ENCODE measurements around the gene GRIK3.
"Not testable (repeated sequence)": the region's sequence is repeated elsewhere in the genome, so short reads cannot be mapped to it uniquely, and the experiment has no call there.

Gene GRIK3

DNA sequence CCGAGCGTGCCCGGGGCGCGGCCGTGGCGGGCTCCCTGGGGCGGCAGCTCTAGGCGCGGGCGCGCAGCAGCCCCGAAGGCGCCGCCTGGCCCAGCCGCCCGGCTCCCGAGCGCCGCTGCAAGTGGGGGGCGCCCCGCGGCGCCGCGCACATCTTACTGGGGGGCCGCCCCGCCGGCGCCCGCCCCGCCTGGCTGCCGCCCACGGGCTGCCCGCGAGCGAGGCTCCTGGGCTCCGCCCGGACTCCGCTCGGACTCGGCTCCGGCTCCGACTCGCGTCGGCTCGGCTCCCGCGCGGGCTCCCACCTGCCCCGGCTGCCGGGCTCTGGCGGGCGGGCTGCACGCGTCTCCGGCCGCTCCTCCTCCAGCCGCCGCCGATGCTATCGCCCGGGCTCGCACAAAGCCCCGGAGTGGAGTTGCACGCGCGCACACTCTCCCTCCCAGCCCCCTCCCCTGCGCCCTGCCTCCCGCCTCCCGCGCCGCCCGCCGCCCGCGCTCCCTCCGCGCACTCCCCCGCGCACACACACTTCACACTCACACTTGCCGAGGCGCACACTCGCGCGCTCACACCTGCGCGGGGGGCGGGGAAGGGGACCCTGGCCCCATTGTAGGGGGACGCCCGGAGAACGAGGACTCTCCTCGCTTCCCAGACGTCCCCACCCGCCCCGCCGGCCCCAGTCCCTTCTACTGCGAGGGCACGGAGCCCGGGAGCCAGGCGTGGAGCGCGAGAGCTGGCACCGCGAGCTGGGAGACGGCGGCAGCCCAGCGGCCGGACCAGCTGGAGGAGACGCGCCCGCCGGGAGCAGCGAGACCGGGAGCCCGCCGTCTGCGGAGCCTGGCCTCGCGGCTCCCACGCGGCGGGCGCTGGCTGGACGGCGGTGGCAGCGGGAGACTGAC lies at the start of gene GRIK3:
GRIK3 (minus strand) TSS at position 395 of the 893 bp plus-strand sequence. CDS start 407 bp downstream, outside the sequence.
- DNase-seq (ENCODE audit: low read depth, low spot score) = no peak

DNA sequence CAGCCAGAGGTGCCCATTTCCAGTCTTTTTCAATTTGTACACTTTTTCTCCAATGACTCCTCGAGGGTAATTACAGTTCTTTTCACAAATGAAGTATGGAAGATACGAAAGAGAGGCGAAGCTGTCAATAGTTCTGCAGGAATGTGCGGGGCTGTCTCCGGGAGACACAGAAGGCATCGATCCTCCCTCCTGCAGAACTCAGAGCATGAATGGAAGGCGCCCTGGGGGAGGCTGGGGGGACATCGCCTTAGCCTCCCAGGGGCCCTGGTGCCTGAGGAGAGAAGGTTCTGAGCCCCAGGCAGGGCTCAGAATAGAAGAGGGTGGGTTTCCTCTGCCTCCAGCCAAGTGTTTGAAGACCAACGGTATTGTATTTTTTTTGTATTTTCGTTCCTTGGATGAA lies 49.7 kb upstream of the GRIK3 start:
- no peak for DNase-seq (ENCODE audit: low read depth, low spot score)

GRCh38 chr1:37083603-37084002 lies 49.3 kb upstream of the GRIK3 start:
- no peak for DNase-seq (ENCODE audit: low read depth, low spot score)

DNA sequence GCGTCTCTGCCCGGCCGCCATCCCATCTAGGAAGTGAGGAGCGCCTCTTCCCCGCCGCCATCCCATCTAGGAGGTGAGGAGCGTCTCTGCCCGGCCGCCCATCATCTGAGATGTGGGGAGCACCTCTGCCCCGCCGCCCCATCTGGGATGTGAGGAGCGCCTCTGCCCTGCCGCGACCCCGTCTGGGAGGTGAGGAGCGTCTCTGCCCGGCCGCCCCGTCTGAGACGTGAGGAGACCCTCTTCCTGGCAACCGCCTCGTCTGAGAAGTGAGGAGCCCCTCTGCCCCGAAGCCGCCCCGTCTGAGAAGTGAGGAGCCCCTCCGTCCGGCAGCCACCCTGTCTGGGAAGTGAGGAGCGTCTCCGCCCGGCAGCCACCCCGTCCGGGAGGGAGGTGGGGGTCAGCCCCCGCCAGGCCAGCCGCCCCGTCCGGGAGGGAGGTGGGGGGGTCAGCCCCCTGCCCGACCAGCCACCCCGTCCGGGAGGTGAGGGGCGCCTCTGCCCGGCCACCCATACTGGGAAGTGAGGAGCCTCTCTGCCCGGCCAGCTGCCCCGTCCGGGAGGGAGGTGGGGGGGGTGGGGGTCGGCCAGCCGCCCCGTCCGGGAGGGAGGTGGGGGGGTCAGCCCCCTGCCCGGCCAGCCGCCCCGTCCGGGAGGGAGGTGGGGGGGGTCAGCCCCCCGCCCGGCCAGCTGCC lies 46.1 kb upstream of the GRIK3 start:
- not testable (repeated sequence) for DNase-seq (ENCODE audit: low read depth, low spot score)

DNA sequence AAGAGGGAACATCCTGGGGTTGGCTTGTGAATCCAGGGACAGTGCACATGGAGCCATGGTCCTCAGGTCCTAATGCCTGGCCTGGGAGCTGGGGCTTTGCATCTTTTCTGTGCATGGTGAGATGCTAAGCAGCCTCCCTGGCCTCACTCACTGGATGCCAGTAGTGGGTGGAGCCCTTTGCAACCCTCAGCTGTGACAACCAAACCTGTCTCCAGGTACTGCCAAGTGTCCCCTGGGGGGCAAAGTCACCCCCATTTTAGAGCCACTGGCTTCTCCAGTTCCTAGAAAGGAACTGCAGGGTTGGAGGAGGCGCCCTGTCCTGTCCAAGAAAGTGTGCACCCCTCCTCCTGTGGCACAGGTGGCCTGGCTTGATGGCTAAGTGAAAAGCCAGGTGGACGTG lies 44.6 kb upstream of the GRIK3 start:
- DNase-seq (ENCODE audit: low read depth, low spot score) = no peak

- DNase-seq (ENCODE audit: low read depth, low spot score) = no peak
Observed at GRCh38 chr1:37076168-37076567, 41.9 kb upstream of the GRIK3 start.

GRCh38 chr1:37073854-37074379 lies 39.6 kb upstream of the GRIK3 start:
- no peak for DNase-seq (ENCODE audit: low read depth, low spot score)

GRCh38 chr1:37073152-37073853 lies 39.0 kb upstream of the GRIK3 start:
- no peak for DNase-seq (ENCODE audit: low read depth, low spot score)

GRCh38 chr1:37071829-37072228 lies 37.5 kb upstream of the GRIK3 start:
- DNase-seq (ENCODE audit: low read depth, low spot score) = no peak

GRCh38 chr1:37070126-37070525 lies 35.8 kb upstream of the GRIK3 start:
- no peak for DNase-seq (ENCODE audit: low read depth, low spot score)

- no peak for DNase-seq (ENCODE audit: low read depth, low spot score)
Observed at GRCh38 chr1:37069406-37069805, 35.1 kb upstream of the GRIK3 start.

DNA sequence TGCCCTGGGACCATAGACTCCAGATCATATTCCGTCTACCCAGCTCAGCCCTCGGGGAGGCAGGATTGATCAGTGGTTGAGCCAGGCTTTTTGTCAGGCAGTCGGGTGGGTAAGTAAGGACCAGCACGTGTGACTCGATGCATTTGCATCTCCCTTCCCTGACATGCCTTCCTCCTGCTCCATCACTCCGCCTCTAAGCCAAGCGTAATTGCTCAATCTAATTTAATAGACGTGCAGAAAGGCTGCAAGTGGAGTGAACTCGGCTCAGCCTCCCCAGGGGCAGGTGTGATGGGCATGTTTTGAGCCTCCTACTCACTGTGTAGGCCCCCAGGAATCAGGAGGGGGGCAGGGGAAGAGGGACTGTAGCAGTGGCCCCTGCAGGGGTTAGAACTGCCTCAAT lies 34.6 kb upstream of the GRIK3 start:
- DNase-seq (ENCODE audit: low read depth, low spot score) = no peak

DNA sequence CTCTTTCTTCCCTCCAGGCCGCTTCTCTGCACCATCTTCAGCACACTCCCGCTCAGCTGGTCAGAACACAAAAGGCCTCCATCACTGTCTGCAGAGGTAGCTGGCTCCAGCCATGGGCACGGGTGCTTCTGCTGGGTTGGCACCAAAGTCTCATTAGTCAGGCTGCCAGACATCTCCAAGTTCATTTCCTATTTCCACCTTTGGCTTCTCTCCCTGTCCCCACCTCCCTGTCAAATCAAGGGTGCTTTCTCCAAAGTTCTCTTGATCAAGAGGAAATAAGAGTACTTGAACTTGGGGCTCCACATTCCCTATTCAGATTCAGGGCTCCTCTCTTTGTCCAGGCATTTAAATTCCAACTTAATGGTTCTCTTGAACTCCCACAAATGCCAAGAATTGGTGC lies 33.9 kb upstream of the GRIK3 start:
- no peak for DNase-seq (ENCODE audit: low read depth, low spot score)

GRCh38 chr1:37064039-37064438 lies 29.7 kb upstream of the GRIK3 start:
- DNase-seq (ENCODE audit: low read depth, low spot score) = no peak

GRCh38 chr1:37059346-37059745 lies 25.0 kb upstream of the GRIK3 start:
- DNase-seq (ENCODE audit: low read depth, low spot score) = no peak

- DNase-seq (ENCODE audit: low read depth, low spot score) = no peak
Observed at GRCh38 chr1:37058424-37058988, 24.2 kb upstream of the GRIK3 start.

- DNase-seq (ENCODE audit: low read depth, low spot score) = no peak
Observed at GRCh38 chr1:37056325-37056724, 22.0 kb upstream of the GRIK3 start.

GRCh38 chr1:37055631-37056030 lies 21.3 kb upstream of the GRIK3 start:
- no peak for DNase-seq (ENCODE audit: low read depth, low spot score)

GRCh38 chr1:37053173-37053572 lies 18.9 kb upstream of the GRIK3 start:
- DNase-seq (ENCODE audit: low read depth, low spot score) = no peak

DNA sequence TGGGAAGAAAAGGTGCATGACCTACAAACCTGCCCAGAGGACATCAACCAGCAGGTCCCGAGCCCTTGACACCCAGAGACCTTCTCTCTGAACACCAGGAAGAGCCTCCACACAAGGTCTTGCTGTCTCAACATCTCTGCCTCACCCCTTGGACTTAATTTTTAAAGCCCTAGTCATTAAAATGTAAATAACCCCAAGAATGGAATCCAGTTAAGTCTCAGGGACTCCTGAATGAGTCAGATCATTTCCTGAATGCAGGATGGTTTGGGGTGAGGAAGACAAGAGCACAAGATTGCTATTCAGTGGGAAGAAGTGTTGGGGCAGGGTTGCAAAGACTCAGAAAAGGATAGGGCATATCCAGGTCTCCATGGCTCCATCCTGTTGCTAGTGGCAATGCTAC lies 17.8 kb upstream of the GRIK3 start:
- no peak for DNase-seq (ENCODE audit: low read depth, low spot score)

DNA sequence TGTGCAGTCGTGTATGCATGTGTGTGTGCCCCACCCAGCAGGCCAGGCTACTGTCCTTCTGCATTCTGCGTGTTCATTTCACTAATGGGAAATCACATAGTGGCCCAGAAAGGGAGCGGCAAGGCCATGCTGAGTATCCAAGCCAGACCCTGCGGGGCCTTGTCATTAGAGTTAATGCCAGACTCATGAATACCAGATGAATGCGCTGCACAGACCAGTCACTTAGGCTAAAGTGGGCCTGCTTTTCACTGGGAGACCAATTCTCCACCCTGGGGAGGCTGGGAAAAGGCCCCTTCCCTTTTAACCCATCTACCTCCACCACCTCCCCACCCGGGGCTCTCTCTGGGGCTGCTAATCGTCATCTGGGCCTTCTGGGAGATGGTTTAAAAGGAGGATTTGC lies 17.0 kb upstream of the GRIK3 start:
- DNase-seq (ENCODE audit: low read depth, low spot score) = no peak

DNA sequence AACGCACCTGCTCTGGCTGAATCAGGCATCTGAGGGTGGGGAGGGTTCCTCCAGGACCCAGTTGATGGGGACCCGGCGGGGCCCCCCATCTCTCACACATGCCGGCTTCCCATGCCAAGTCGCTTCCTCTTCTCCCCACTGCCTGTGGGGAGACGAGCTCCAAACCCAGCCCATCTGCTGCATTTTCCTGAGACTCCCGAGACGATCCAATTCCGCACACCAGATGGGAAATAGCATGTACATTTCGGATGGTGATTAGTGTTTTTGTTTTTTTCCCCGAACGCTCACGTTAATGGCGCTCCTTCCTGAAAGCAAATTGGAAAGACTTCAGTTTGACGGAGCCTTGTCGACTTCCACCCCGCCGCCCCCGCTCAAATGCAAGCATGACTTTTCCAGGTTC lies 13.2 kb upstream of the GRIK3 start:
- DNase-seq (ENCODE audit: low read depth, low spot score) = no peak

Measured in activated CD4-positive, CD25-positive, alpha-beta regulatory T cell treated with anti-CD3 and anti-CD28 coated beads, Interleukin-2, amount 50 U/mL, for 16 hours (primary cell).